ENCODE data around the gene LAT. TPM values are rescaled to one million over a fixed set of nuclear protein-coding genes. Genes with fewer than 3 reads are reported as not detected.
"Not testable (repeated sequence)": the region's sequence is repeated elsewhere in the genome, so short reads cannot be mapped to it uniquely, and the experiment has no call there.

Gene LAT
- total RNA-seq, 1 donor from 2014 or later, result 7.9 TPM

GRCh38 chr16:28938721-28939120 is 46.1 kb upstream of the LAT start:
- Mint-ChIP-seq H3K9me3 (no peaks in the 10 kb centered on the region), H3K36me3 (no peaks in the 10 kb centered on the region), H3K27ac (no peak overlapping the region), H3K27me3 (ENCODE audit: low read depth) (peaks cover 2% of the 10 kb centered on the region), H3K4me1 (no peaks in the 10 kb centered on the region), H3K4me3 (no peak overlapping the region)
- TF ChIP-seq CTCF (IDR thresholded peaks at IDR 0.05; ENCODE audit: unreplicated experiment), result no peak
- DNase-seq (ENCODE audit: low spot score in 2 of 2, unreplicated experiment in 2 of 2), result no peak

- H3K27ac Mint-ChIP-seq; H3K4me3 Mint-ChIP-seq; H3K36me3 Mint-ChIP-seq; H3K4me1 Mint-ChIP-seq; DNase-seq (ENCODE audit: low spot score in 2 of 2, unreplicated experiment in 2 of 2); H3K9me3 Mint-ChIP-seq; H3K27me3 Mint-ChIP-seq (ENCODE audit: low read depth): not testable (repeated sequence)
Observed at GRCh38 chr16:28939825-28940224, 45.0 kb upstream of the LAT start.

- no peak for DNase-seq (ENCODE audit: low spot score in 2 of 2, unreplicated experiment in 2 of 2)
- Mint-ChIP-seq H3K27me3 (ENCODE audit: low read depth) (peaks cover 5% of the 10 kb centered on the region), H3K36me3 (no peaks in the 10 kb centered on the region), H3K9me3 (no peaks in the 10 kb centered on the region), H3K4me3 (no peak overlapping the region), H3K27ac (no peak overlapping the region), H3K4me1 (peaks cover 7% of the 10 kb centered on the region)
- TF ChIP-seq CTCF (IDR thresholded peaks at IDR 0.05; ENCODE audit: unreplicated experiment), result no peak
Observed at GRCh38 chr16:28943281-28943680, 41.6 kb upstream of the LAT start.

GRCh38 chr16:28946681-28947080 is 38.2 kb upstream of the LAT start:
- H3K4me1 Mint-ChIP-seq, result peaks cover 15% of the 10 kb centered on the region
- no peaks in the 10 kb centered on the region for H3K36me3 Mint-ChIP-seq
- no peak overlapping the region for H3K27ac Mint-ChIP-seq

GRCh38 chr16:28950648-28951409 is 34.0 kb upstream of the LAT start, which contains the start of gene NFATC2IP:
Gene NFATC2IP, plus strand, starts transcription at chr16:28950937. Its CDS starts 75 bp downstream, at chr16:28951012.
- H3K9me3 Mint-ChIP-seq, result no peaks in the 10 kb centered on the region
- peaks cover 5% of the 10 kb centered on the region for H3K36me3 Mint-ChIP-seq
- H3K4me1 Mint-ChIP-seq, result peaks cover 17% of the 10 kb centered on the region
- DNase-seq (ENCODE audit: low spot score in 2 of 2, unreplicated experiment in 2 of 2), result peak; percentile 99 to 100
- peak within 1 kb of the TSS; percentile 92 for H3K4me3 Mint-ChIP-seq
- no peak for TF ChIP-seq CTCF (IDR thresholded peaks at IDR 0.05; ENCODE audit: unreplicated experiment)
- peak within 1 kb of the TSS; percentile 91 for H3K27ac Mint-ChIP-seq
- peaks cover 4% of the 10 kb centered on the region for H3K27me3 Mint-ChIP-seq (ENCODE audit: low read depth)

More at GRCh38 chr16:28946681-28947080, 38.2 kb upstream of the LAT start:
- no peak for DNase-seq (ENCODE audit: low spot score in 2 of 2, unreplicated experiment in 2 of 2)
- Mint-ChIP-seq H3K9me3 (no peaks in the 10 kb centered on the region), H3K27me3 (ENCODE audit: low read depth) (peaks cover 4% of the 10 kb centered on the region), H3K4me3 (no peak overlapping the region)
- no peak for TF ChIP-seq CTCF (IDR thresholded peaks at IDR 0.05; ENCODE audit: unreplicated experiment)

GRCh38 chr16:28951410-28951943 is 33.4 kb upstream of the LAT start:
- Mint-ChIP-seq H3K4me1 (peaks cover 16% of the 10 kb centered on the region), H3K4me3 (peak overlapping the region; percentile 92), H3K36me3 (peaks cover 9% of the 10 kb centered on the region), H3K27ac (peak overlapping the region; percentile 82), H3K27me3 (ENCODE audit: low read depth) (peaks cover 4% of the 10 kb centered on the region), H3K9me3 (no peaks in the 10 kb centered on the region)
- peak in 1 of 2 experiments; percentile 63 for DNase-seq (ENCODE audit: low spot score in 2 of 2, unreplicated experiment in 2 of 2)
- no peak for TF ChIP-seq CTCF (IDR thresholded peaks at IDR 0.05; ENCODE audit: unreplicated experiment)

Measured in mesothelial cell of epicardium (in vitro differentiated cells).